K562 (cell line): ENCODE measurements around the gene GALNS.

Experiments
- ARID3A ChIP-seq: IDR thresholded peaks from 2 replicates; pipeline ENCODE4 v1.6.1; 2012; ENCODE audit warnings: low read depth, low read length, improper control_type of control experiment, borderline replicate concordance
- ARNT ChIP-seq, 2 experiments: fragments of 450-650 bp; IDR thresholded peaks; 2 replicates each; pipeline ENCODE4 v1.6.1; 2016; ENCODE audit warnings: mild to moderate bottlenecking in 1 of 2
- CBX5 ChIP-seq: IDR thresholded peaks from 2 replicates; pipeline ENCODE4 v1.6.1; 2014; ENCODE audit warnings: low read depth, borderline replicate concordance
- CHCHD3 ChIP-seq: fragments of 250-450 bp; sonication (Bioruptor Pico); IDR thresholded peaks from 2 replicates; pipeline ENCODE4 v2.1.2; 2022; ENCODE audit warnings: mild to moderate bottlenecking
- CHD1 ChIP-seq: fragments of 200-600 bp; sonication (generic); IDR thresholded peaks from one replicate; pipeline ENCODE4 v1.6.1; 2012; ENCODE audit warnings: mild to moderate bottlenecking, moderate library complexity, low read length, inconsistent platforms
- CSDE1 ChIP-seq, 2 experiments: fragments of 450-650 bp; IDR thresholded peaks; 2 replicates each; pipeline ENCODE4 v1.6.1; 2016; ENCODE audit warnings: mild to moderate bottlenecking in 1 of 2
- EZH2 ChIP-seq: IDR thresholded peaks from 2 replicates; pipeline ENCODE4 v1.6.1; 2012; ENCODE audit warnings: low read depth, mild to moderate bottlenecking, inconsistent platforms, low read length, borderline replicate concordance
- POLR3A ChIP-seq: IDR thresholded peaks from 2 replicates; pipeline ENCODE4 v1.6.1; 2011; ENCODE audit warnings: borderline replicate concordance, mild to moderate bottlenecking, moderate library complexity; ENCODE audit not compliant: insufficient read length, insufficient read depth; ENCODE audit errors: extremely low read depth
- SLC30A9 ChIP-seq: fragments of 250-450 bp; sonication (Bioruptor Pico); IDR thresholded peaks from 2 replicates; pipeline ENCODE4 v1.8.0; 2022; ENCODE audit warnings: mild to moderate bottlenecking, moderate library complexity
- TGIF2 ChIP-seq: sonication (generic); formaldehyde crosslinking; IDR thresholded peaks from 2 replicates; pipeline ENCODE4 v1.8.1; 2022; ENCODE audit warnings: mild to moderate bottlenecking, missing genetic modification reagents, moderate library complexity
- TRIM28 ChIP-seq: fragments of 450-650 bp; IDR thresholded peaks from 2 replicates; pipeline ENCODE4 v1.6.1; 2017
- TF ChIP-seq, protein P1 (sequence below), 3 experiments: IDR thresholded peaks in 2 of 3; conservative IDR thresholded peaks in 1 of 3; 2 replicates each; pipeline ENCODE4 v1.5.1; 2011 to 2012; ENCODE audit warnings: low read length in 3 of 3, mild to moderate bottlenecking in 3 of 3, control low read depth in 2 of 3, improper control_type of control experiment in 1 of 3, inconsistent platforms in 1 of 3, low read depth in 1 of 3, mixed read lengths in 1 of 3, moderate library complexity in 1 of 3; ENCODE audit not compliant: insufficient read depth in 2 of 3
- TF ChIP-seq, protein P2 (sequence below), 2 experiments: IDR thresholded peaks; 2 replicates each; pipeline ENCODE4 v1.6.1; 2011; ENCODE audit warnings: borderline replicate concordance in 1 of 2, control low read depth in 1 of 2, low read depth in 1 of 2, low read length in 1 of 2, mild to moderate bottlenecking in 1 of 2, mixed read lengths in 1 of 2, moderate library complexity in 1 of 2; ENCODE audit not compliant: insufficient read depth in 1 of 2, insufficient read length in 1 of 2, poor library complexity in 1 of 2, severe bottlenecking in 1 of 2; ENCODE audit errors: extremely low read depth in 1 of 2

GRCh38 chr16:88843256-88843655, 13.5 kb downstream of the GALNS start:
- no peak for TF ChIP-seq TRIM28
- TF ChIP-seq CSDE1 (IDR thresholded peaks at IDR 0.05): no peak
- TF ChIP-seq, protein P1, sequence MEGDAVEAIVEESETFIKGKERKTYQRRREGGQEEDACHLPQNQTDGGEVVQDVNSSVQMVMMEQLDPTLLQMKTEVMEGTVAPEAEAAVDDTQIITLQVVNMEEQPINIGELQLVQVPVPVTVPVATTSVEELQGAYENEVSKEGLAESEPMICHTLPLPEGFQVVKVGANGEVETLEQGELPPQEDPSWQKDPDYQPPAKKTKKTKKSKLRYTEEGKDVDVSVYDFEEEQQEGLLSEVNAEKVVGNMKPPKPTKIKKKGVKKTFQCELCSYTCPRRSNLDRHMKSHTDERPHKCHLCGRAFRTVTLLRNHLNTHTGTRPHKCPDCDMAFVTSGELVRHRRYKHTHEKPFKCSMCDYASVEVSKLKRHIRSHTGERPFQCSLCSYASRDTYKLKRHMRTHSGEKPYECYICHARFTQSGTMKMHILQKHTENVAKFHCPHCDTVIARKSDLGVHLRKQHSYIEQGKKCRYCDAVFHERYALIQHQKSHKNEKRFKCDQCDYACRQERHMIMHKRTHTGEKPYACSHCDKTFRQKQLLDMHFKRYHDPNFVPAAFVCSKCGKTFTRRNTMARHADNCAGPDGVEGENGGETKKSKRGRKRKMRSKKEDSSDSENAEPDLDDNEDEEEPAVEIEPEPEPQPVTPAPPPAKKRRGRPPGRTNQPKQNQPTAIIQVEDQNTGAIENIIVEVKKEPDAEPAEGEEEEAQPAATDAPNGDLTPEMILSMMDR (IDR thresholded peaks at IDR 0.05 in 2 of 3, conservative IDR thresholded peaks at IDR 0.05 in 1 of 3; ENCODE audit: insufficient read depth in 2 of 3, low read depth in 1 of 3, low read length in 3 of 3): no peak
- no peak for TF ChIP-seq ARID3A
- TF ChIP-seq ARNT (IDR thresholded peaks at IDR 0.05): no peak
- TF ChIP-seq CHCHD3 (CRISPR knock-in tag): no peak
- no peak for TF ChIP-seq SLC30A9 (CRISPR knock-in tag)
- TF ChIP-seq POLR3A: no peak
- no peak for TF ChIP-seq TGIF2
- TF ChIP-seq CHD1: no peak
- TF ChIP-seq, protein P2, sequence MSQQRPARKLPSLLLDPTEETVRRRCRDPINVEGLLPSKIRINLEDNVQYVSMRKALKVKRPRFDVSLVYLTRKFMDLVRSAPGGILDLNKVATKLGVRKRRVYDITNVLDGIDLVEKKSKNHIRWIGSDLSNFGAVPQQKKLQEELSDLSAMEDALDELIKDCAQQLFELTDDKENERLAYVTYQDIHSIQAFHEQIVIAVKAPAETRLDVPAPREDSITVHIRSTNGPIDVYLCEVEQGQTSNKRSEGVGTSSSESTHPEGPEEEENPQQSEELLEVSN (IDR thresholded peaks at IDR 0.05; ENCODE audit: borderline replicate concordance in 1 of 2, extremely low read depth in 1 of 2, insufficient read depth in 1 of 2, insufficient read length in 1 of 2, low read depth in 1 of 2, low read length in 1 of 2, poor library complexity in 1 of 2, severe bottlenecking in 1 of 2): no peak
- no peak for TF ChIP-seq EZH2
- no peak for TF ChIP-seq CBX5
